Type B pancreatic cell (in vitro differentiated cells): ENCODE results near the gene PRDM2. TPM values are rescaled to one million over a fixed set of nuclear protein-coding genes. Genes with fewer than 3 reads are reported as not detected.

Source experiments
- DNase-seq: peaks from one replicate; pipeline ENCODE4 v3.0.0; 2021; ENCODE audit warnings: mixed read lengths; ENCODE audit not compliant: unreplicated experiment; ENCODE audit errors: extremely low spot score
- H3K27ac Mint-ChIP-seq: 2 replicates; pipeline ENCODE4 v1.8.0; 2021; ENCODE audit warnings: mild to moderate bottlenecking, mixed read lengths
- H3K27me3 Mint-ChIP-seq: 2 replicates; pipeline ENCODE4 v1.8.0; 2021; ENCODE audit warnings: mixed read lengths
- H3K36me3 Mint-ChIP-seq: 2 replicates; pipeline ENCODE4 v1.8.0; 2021; ENCODE audit warnings: mixed read lengths
- H3K4me1 Mint-ChIP-seq: one replicate; pipeline ENCODE4 v1.8.0; 2021; ENCODE audit warnings: mixed read lengths; ENCODE audit not compliant: unreplicated experiment
- H3K4me3 Mint-ChIP-seq: 2 replicates; pipeline ENCODE4 v1.8.0; 2021; ENCODE audit warnings: mild to moderate bottlenecking, mixed read lengths
- H3K9me3 Mint-ChIP-seq: 2 replicates; pipeline ENCODE4 v1.8.0; 2021; ENCODE audit warnings: mixed read lengths
- total RNA-seq: library from RNA; stranded (reverse); gene quantifications from 2 replicates; pipeline ENCODE4 v1.2.1, GENCODE V29; 2021; ENCODE audit warnings: low replicate concordance
- TF ChIP-seq, protein P1 (sequence below): fragments of 200-600 bp; sonication (generic); conservative IDR thresholded peaks from 2 replicates; pipeline ENCODE4 v1.5.0; 2021; ENCODE audit warnings: antibody characterized with exemption, mild to moderate bottlenecking

Gene PRDM2
- total RNA-seq, 1 donor from 2014 or later = 44.6 TPM

DNA sequence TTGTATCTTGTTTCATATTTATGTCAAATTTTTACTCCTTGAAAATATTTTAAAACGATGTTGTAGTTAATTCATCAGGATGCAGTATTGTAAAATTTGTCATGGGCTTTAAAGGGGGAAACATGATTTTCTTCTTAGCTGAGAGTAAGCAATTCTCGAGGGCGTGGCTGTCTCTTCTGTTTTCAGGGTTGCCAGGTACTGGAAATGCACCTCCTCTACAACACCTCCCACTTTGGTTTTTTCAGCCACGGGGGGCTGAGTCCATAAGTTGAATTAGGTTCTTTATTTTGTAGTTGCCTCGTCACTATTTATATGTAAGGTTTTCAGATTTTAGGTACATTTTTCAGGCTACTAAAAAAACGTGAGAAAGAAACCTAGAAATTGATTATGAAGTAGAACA lies 64.0 kb downstream of the PRDM2 start:
- peak overlapping the region; percentile 34 for H3K27ac Mint-ChIP-seq
- H3K27me3 Mint-ChIP-seq = no peaks in the 10 kb centered on the region
- TF ChIP-seq, protein P1, sequence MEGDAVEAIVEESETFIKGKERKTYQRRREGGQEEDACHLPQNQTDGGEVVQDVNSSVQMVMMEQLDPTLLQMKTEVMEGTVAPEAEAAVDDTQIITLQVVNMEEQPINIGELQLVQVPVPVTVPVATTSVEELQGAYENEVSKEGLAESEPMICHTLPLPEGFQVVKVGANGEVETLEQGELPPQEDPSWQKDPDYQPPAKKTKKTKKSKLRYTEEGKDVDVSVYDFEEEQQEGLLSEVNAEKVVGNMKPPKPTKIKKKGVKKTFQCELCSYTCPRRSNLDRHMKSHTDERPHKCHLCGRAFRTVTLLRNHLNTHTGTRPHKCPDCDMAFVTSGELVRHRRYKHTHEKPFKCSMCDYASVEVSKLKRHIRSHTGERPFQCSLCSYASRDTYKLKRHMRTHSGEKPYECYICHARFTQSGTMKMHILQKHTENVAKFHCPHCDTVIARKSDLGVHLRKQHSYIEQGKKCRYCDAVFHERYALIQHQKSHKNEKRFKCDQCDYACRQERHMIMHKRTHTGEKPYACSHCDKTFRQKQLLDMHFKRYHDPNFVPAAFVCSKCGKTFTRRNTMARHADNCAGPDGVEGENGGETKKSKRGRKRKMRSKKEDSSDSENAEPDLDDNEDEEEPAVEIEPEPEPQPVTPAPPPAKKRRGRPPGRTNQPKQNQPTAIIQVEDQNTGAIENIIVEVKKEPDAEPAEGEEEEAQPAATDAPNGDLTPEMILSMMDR = no peak
- H3K9me3 Mint-ChIP-seq = peaks cover 5% of the 10 kb centered on the region
- DNase-seq = no peak
- peak overlapping the region; percentile 15 for H3K4me3 Mint-ChIP-seq
- H3K36me3 Mint-ChIP-seq = peaks cover 12% of the 10 kb centered on the region
- peaks cover 64% of the 10 kb centered on the region for H3K4me1 Mint-ChIP-seq

DNA sequence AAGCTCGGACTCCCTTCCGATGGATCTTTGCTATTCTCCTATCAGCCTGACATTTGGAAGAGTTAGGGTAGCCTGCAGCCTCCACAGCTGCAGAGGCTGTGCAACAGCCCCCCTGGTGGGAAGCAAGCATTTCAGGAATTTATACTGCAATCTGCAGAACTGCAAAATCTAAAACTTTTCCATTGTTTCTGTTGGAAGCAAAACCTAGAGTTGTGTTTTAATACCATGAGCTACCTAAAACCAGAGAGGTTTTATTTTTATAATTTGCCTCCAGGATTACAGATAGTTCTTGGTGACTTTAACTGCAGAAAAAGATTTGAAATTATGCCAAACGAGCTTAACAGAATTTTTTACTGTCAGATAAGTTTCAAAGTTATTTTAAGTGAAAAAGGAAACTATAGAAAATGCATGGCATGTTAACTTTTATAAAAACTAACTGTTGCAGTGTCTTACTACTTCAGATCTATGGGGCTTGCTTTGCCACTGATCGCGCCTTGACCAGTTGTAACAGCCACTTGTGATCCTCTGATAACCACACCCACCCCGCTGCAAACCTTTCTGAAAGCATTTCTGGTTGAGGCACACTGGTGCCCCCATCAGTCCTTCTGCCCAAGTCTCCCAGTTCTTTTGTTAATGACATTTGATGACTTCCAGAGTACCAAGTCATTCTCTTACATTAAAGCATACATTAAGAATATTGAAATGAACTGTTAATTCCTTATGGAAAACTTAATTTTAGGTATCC lies 64.8 kb downstream of the PRDM2 start:
- peaks cover 5% of the 10 kb centered on the region for H3K9me3 Mint-ChIP-seq
- no peaks in the 10 kb centered on the region for H3K27me3 Mint-ChIP-seq
- H3K27ac Mint-ChIP-seq = peak overlapping the region; percentile 57
- TF ChIP-seq, protein P1 = no peak
- H3K4me1 Mint-ChIP-seq = peaks cover 60% of the 10 kb centered on the region
- DNase-seq = no peak
- peaks cover 13% of the 10 kb centered on the region for H3K36me3 Mint-ChIP-seq
- H3K4me3 Mint-ChIP-seq = no peak overlapping the region

DNA sequence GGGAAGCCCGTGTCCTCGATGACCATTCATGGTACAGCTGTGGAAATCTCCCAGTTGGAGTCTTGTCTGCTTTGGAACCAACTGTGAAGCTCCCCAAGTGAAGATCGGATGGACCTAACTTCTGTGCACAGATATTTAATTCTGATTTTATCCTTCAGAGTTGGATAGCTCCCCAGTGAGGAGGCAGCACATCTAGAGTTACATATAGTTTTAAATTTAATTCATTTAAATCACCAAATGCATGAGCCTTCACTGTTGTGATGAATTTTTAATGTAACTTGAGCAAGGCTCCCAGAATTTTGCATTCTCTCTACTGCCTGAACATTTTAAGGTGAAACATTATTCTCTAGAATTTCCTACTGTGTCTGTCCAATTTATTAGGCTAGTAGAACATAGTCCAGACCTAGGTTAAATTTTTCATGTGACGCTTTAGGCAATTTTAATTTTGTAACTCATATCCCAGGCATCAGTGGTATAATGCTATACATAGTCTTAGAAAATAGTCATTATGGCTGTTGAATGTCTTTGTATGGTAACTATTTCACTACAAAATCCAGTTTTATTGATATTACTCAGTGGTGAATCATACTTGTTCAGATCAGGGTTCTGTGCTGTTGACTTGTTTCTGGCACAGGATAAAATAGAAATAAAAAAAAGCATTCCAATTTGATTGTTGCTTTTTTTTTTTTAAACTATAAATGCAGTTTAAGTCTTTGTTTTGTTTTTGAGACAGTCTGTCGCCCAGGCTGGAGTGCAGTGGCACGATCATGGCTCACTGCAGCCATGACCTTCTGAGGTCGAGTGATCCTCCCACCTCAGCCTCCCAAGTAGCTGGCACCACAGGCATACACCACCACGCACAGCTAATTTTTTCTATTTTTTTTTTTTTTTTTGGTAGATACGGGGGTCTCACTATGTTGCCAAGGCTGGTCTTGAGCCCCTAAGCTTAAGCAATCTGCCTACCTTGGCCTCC lies 66.9 kb downstream of the PRDM2 start:
- Mint-ChIP-seq H3K27ac (peak overlapping the region; percentile 42), H3K36me3 (peaks cover 22% of the 10 kb centered on the region), H3K4me1 (peaks cover 52% of the 10 kb centered on the region), H3K27me3 (no peaks in the 10 kb centered on the region), H3K4me3 (no peak overlapping the region), H3K9me3 (peaks cover 5% of the 10 kb centered on the region)
- TF ChIP-seq, protein P1 = no peak
- no peak for DNase-seq

DNA sequence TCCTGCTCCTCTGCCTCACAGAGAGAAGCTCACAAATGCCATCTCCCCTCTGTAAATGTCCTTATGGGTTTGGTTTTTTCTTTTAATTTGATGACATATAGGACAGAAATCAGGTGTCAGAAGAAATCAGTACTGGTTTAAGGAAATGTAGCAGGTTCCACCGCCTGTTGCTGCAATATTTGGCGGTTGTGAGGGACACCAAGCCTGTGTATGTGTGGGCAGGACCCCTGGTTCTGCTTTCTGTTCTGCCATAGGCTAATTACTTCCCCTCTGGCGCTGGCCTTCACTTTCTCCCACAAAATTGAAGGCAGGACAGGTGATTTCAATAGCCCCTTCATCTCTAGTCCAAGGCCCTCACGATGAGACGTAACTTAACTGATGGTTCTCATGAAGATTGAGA lies 69.2 kb downstream of the PRDM2 start:
- Mint-ChIP-seq H3K36me3 (peaks cover 28% of the 10 kb centered on the region), H3K27ac (no peak overlapping the region), H3K9me3 (peaks cover 5% of the 10 kb centered on the region), H3K4me1 (peaks cover 32% of the 10 kb centered on the region), H3K27me3 (no peaks in the 10 kb centered on the region), H3K4me3 (no peak overlapping the region)
- TF ChIP-seq, protein P1 = no peak
- DNase-seq = no peak

DNA sequence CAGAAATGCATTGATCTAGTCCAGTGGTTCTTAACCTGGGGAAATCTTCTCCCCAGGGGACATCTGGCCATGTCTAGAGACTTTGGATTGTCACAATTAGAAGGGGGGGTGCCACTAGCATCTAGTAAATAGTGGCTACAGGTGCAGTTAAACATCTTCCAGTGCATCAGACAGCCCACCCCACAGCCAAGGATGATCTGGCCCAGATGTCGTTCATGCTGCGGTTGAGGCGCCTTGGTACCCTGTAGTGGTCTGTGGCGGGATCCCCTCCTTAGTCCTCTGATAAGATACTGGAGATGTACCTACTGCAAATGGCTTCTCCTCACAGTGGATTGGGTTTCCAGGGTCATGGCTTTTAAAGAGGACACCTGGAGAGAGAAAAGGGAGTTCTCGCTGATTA lies 69.8 kb downstream of the PRDM2 start:
- Mint-ChIP-seq H3K4me3 (no peak overlapping the region), H3K4me1 (peaks cover 25% of the 10 kb centered on the region), H3K36me3 (peaks cover 28% of the 10 kb centered on the region), H3K27me3 (no peaks in the 10 kb centered on the region), H3K27ac (no peak overlapping the region), H3K9me3 (peaks cover 5% of the 10 kb centered on the region)
- TF ChIP-seq, protein P1 = no peak
- DNase-seq = no peak
